ENCODE results near the gene MTA2.
"Not testable (repeated sequence)": the region's sequence is repeated elsewhere in the genome, so short reads cannot be mapped to it uniquely, and the experiment has no call there.

The MTA2 gene

GRCh38 chr11:62565100-62565802 is 36.4 kb downstream of the MTA2 start:
- DNase-seq, result no peak

DNA sequence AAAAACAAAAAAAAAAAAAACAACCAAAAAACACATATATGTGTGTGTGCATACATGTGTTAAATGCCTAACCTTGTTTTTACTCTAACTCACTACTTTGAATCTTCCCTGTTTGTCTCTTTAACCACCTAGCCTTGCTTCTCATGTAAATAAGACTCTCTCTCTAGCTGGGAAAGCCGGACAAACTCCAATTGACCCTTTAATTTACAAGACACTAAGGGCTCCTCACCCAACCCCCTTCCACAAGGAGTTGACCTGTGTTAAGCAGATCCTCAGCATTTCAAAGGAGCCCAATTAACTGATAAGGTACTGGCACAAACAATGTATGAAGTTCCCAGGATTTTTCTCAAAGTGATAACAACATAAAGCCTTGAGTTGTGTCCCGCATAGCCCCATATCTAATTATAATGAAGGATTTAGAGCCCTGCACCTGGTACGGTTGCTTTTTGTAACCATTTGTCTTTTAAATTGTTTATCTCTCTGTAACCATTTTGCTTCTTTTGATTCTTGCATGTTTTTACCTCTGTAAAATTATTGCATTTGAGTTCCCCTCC is 39.9 kb downstream of the MTA2 start:
- not testable (repeated sequence) for DNase-seq

DNA sequence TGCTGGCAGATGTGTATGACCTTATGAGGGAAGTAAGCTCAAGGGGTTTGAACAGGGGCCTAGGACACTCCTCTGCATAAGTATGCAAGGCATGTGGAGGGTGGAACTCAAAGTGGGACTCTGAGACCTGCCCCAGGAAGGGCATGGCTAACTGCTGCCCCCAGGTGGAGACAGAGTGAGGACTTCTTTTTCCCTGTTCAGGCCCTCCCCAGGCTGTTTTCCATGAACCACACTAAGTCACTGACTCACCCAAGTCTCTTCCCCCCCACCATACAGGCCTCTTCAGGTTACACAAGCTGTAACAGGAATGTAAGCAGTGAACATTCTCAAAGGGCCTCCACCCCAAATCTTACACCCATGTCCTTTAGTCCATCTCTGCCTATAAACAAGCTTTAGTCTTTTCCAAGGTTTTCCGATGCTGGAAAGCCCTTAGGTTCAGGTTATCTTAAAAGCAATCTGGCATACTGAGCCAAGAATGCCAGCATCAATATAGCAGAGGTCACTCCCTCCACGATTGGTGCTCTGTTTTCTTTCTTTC is 41.0 kb downstream of the MTA2 start:
- peak; percentile 87 for DNase-seq

- DNase-seq, result not testable (repeated sequence)
These were observed 42.0 kb downstream of the MTA2 start for GRCh38 chr11:62559626-62560025.

DNA sequence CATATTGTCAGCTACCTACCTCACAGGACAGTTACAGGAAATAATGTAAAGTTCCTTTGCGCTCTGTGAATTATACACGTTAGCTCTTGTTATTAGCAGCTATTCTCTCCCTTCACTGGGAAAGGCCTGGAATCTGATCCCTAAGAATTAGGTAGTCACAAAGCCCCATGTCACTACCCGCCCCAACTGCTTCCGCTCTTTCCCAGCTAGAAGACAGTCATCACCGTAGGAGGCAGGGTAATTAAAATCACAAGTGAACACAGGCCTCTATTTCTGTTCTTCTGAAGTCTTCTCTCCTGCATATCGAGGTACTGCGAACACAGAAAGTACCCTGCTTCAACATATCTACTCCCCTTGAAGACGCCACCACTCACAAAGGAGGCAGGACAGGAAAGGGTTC is 42.5 kb downstream of the MTA2 start:
- DNase-seq, result no peak

DNA sequence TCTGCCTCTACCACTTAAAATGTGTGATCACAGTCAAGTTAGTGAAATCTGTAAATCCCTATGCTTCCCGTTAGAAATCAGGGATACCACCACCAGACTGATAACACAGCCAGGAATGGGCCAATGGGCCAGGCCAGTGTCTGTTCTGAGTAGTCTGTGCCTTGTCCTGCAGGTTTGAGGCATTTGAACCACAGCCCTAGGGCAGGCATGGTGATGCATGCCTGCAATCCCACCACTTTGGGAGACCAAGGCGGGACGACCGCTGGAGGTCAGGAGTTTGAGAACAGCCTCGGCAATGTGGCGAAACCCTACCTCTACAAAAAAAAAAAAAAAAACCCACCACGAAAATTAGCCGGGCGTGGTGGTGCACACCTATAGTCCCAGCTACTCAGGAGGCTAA is 43.0 kb downstream of the MTA2 start:
- no peak for DNase-seq

- peak; percentile 55 for DNase-seq
These were observed 44.6 kb downstream of the MTA2 start for GRCh38 chr11:62556875-62557631.

GRCh38 chr11:62556108-62556874 is 45.4 kb downstream of the MTA2 start:
- DNase-seq, result peak; percentile 86

- DNase-seq, result peak; percentile 80
These were observed 46.1 kb downstream of the MTA2 start for GRCh38 chr11:62555464-62556107.

DNA sequence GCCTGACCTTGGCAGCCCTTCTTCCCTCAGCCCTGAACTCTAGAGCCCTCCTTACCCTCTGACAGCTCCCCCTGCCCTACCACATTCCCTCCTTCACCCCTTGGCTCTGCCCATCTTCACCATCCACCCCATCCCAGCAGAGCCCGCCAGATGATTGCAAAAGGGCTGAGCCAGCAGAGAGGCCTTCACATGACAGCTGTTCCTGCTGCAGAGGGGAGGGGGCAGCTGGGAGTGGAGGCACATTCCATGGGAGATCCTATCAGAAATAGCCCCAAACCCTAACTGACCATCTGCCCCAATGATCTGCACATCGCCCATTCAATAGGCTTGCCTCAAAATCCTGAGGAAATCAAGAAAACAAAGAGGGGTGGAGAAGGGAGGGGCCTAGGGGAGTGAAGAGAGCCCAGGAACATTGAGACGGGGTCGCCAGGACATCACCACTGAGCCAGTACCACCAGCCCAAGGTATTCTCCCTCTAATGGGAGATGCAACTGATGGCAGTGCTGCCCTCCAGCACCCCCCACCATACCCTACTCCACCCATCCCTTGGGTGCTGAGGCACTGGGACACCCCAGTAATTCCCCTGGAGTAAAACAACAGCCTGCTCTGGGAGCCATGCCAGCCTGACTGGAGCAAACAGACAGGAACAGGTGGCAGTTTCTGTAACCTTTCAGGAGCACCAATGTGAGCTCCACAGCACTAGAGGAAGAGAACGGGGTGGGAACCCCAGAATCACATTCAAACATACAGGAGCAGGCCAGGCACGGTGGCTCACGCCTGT is 47.1 kb downstream of the MTA2 start:
- no peak for DNase-seq

DNA sequence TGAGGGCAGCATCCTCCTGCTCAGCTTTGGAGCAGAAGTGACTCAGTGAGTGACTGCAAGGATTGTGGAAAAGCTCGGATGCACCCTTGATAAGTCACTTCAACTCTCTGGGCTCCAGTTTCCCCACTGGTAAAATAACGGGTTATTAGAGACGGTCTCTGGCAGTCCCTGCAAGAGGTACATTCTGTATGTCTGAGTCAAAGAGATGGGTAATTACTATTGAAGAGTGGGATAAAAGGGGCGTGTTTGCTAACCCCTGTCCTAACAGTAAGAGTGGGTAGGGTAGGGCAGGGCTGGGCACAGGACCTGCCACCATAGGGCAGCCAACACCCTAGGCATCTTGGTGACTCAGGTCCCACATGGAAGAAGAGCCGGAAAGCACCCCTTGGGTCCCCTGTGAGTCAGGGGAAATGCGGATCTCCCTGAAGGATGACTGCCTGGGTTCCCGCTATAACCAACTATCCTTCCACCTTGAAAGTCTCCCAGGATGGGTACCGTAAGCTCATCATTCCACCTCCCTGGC is 47.8 kb downstream of the MTA2 start:
- DNase-seq, result no peak

GRCh38 chr11:62553080-62553838 is 48.4 kb downstream of the MTA2 start:
- peak; percentile 85 for DNase-seq

DNA sequence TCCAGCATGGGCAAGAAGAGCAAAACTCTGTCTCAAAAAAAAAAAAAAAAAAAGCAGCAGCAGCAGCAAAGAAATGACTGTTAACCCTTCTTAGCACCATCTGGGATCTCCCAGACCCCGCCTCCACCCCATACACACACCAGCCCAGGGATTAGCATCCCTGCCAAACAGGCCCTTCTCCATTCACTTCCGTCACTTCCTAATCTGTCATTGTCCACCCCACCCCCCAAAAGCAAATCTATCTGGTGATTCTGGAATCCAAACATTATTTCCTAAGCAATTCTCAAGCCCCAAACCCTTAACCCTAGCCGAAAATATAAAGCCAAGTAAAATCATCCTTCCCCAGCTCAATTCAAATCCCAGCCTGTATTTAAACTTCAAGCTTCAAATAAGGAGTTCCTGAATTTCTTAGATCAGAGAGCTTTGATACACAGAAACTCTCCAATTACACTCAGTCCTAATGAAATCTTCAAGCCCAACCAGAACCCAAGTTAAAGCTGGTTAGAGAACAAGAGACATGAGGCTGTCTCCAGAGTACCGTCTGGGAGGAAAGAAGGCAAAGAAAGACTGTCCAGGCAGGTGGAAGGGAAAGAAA is 49.1 kb downstream of the MTA2 start:
- peak; percentile 24 for DNase-seq

GRCh38 chr11:62550478-62550877 is 51.2 kb downstream of the MTA2 start:
- not testable (repeated sequence) for DNase-seq

- no peak for DNase-seq
These were observed 52.9 kb downstream of the MTA2 start for GRCh38 chr11:62548545-62549335.

DNA sequence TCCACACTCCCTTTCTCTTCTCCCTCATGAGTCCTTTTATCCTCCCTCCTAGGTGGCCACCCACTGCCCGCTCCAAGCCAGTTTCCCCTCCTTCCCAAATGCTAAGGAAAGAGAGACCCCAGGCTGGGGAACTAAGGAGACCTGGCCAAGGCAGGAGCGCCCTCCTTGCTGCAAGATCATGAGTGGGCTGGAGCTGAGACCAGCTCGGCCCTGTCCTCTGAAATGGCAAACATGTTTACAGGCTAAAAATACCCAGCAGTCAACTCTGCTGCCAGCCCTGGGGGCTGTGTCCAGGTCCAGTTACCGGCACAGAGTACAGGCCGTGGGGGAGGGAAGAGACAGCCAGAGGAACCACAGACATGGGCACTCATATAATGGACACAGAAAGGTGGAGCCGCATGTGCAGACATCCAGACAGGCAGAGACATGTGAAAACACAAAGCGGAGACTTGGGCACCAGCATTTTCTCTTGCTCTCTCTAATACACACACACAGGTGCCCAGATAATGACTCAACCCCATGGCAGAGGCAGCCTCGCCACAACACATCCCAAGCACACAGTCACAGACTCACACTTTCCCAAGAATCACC is 53.9 kb downstream of the MTA2 start:
- no peak for DNase-seq

- no peak for DNase-seq
These were observed 54.6 kb downstream of the MTA2 start for GRCh38 chr11:62546929-62547625.

DNA sequence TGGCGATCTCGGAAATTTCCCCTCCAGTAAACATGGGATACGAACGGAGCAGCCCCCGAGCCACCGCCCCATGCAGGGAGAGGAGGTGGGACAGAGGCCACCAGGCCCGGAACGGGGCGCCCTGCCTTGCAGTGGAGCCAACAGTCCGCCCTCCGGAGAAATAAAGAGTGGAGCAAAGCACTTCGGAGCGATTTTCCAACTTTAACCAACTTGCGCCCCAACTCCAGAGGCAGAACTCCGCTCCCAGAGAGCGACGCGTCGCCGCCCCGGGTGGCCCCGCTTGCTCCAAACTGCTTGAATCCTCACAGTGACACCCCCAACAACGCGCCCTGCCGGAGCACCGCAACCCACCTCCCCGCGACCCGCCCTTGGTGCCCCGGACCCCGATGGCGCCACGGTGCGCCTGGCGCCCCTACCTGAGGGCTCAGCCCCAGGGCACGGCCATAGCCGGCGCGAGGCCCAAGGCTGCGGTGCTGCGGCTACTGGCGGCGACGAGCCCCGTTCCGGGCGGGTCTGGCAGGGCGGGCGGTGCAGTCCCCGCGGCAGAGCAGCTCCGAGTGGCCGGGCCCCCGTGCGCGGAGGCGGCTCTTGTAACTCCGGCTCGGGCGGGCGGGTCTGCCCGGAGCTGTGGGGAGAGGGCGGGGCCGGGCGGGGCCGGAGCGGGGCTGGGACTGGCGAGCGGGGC is 55.3 kb downstream of the MTA2 start, which contains the start of gene AHNAK:
Gene AHNAK (minus strand): TSS at position 563 of the 685 bp plus-strand sequence. CDS start 10,708 bp downstream, outside the sequence.
- peak; percentile 53 for DNase-seq

Data from hematopoietic multipotent progenitor cell treated with erythropoietin and hydrocortisone succinate and interleukin-3 and kit ligand, for 8 days (in vitro differentiated cells).